Glomerular visceral epithelial cell (primary cell): Measurements from ENCODE around the gene CSTF1.
"Not testable (repeated sequence)": the region's sequence is repeated elsewhere in the genome, so short reads cannot be mapped to it uniquely, and the experiment has no call there.

Experiments used
- DNase-seq: peaks from one replicate; pipeline ENCODE4 v3.0.0-alpha.2; 2016; ENCODE audit errors: extremely low spot score

The CSTF1 gene

DNA sequence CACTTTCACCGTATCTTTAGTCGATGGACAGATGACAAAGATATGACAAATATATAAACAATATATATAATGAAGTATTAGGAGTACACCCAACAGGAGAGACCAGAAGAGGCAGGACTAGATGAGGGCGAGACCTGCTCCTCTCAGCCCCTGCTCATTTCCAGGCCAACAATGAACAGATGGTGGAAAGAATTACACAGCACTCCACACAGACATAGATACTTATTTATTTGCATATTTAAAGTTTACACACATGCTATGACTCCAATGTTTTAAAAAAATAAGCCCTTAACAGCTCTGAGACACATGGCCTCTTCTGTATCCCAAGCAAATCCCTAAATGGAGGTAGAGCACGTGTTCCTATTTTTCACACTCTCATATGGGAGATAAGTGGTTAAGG is 23.3 kb upstream of the CSTF1 start:
- no peak for DNase-seq

DNA sequence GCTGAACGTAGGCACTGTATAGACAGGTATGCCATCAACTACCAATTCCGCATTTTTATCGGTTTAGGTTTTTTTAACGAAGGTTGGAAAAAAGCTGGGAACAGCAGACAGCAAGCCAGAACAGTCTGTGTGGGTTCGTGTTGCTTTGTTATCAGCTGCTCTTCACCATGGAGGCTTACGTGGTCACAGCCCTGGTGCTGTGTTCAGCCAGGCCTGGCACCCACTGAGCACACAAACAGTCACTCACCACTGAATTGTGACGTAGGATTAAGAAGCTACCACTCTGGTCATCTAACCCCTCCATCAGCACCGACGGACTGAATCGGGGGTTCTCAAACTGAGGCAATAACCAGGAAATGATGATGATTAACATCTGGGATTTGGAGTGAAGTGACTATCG is 20.5 kb upstream of the CSTF1 start:
- DNase-seq = peak; percentile 16

DNA sequence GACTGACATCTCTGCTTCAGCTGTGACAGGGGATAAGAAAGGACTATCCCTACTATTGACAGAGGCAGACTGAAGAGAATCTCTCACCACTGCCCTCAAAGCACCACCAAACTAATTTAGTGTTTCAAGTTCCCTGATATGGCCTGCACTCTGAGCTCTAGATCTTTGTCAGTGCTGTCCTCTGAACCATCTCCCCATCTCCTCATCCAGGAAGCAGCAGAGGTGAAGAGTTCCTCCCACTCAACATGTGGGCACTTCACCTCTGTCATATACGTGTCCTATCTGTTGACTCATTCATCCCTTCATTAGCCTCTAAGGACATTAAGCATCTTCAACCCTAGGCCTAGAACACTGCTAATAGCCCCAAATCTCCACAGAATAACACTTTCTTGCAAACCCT is 19.6 kb upstream of the CSTF1 start:
- no peak for DNase-seq

DNA sequence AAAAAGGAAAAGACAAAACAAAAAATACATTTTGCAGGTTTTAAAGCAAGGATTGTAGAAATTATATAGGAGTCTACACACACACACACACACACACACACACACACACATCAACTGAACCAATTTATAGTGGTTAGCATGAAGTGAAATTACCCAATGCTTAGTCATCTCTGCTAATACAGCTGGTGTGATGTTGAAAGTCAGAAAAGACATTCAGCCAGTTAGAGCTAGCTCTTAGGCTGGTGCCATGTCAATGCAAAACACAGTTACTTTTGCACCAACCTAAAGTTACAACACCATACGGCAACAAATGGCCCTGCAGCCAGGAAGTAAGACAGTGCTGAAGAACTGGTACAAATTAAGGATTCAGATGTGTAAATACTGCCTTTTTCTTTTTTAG is 18.5 kb upstream of the CSTF1 start:
- DNase-seq = peak; percentile 90

DNA sequence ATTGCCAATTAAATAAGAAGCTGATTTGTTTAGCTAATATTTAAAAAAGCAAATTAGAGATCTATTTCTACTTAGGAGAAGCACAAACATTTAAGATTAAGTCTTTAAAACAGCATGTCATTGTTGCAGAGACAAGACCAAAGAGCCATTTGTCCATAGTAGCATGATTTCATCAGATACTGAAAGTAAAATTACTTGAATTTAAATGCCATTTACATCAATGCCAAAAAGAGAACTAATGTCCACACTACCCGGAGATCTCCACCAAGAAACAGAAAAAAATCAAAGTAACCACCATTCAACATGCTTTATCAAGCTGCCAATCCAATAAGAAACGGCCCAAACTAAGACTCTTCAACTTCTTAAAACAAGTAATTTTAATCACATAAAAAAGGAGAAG is 16.1 kb upstream of the CSTF1 start:
- no peak for DNase-seq

DNA sequence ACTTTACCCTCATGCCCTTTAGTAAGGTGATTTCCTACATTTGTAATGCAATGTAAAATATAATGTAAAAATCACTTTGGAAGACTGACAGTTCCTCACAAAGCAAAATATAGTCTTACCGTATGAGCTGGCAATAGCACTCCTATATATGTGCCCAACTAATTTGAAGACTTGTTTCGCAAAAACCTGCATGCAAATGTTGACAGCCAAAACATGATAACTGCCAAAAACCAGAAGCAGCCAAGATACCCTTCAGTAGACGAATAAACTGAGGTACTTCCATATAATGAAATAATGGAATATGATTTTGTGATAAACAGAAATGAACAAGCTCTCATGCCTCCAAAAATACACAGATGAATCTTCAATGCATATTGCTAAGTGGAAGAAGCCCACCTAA is 14.1 kb upstream of the CSTF1 start:
- DNase-seq = no peak

DNA sequence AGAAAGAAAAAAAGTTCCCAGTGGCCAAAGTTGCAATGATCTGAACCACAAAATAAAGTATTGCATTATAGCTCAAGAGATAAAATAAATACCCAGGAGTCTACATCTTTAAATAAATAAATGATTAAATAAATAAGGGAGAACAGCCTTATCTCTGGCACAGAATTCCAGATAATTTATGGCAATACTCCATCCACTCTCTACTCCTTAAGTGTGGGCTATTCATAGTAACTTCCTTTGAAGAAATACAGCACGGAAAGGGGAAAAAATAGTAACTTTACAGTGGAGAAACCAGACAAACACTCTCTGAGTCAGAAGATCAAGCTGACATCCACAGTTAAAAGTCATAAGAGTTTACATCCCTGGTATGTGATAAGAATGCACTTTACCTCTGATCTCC is 12.1 kb upstream of the CSTF1 start:
- no peak for DNase-seq

DNA sequence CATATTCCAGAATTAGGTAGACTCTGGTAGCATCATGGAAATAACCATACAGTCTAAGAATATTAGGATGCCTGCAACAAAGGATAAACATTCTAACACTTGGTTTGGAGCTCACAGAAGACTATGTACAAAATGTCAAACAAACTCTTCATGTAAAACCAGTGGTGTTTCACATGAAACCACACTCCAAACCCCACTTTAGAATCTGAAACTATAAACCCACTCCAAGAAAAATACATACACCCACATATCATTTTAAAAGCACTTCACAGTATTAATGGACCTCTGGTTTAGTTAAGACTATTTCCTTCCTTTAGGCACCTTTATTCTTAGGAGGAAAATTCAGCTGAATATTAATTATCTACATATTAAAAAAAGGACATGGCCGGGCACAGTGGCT is 10.9 kb upstream of the CSTF1 start:
- no peak for DNase-seq

DNA sequence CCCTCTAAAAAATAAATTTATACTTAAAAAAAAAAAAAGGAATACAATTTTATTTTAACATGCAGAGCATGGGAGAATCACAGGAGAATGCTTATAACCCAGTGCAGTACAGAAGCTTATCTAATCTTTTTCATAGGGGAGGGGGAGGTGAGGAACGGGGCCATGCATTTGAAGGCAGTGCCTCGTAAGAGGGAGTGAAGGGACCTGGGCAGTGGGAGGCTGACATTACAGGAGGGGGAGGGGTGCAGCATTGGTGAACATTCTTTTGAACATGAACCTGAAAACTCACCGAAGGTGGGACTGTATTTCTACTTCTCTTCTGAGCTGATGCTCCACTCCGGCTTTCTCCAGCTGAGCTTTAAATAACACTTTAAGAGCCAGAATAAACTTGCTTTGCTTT is 9.7 kb upstream of the CSTF1 start:
- no peak for DNase-seq

DNA sequence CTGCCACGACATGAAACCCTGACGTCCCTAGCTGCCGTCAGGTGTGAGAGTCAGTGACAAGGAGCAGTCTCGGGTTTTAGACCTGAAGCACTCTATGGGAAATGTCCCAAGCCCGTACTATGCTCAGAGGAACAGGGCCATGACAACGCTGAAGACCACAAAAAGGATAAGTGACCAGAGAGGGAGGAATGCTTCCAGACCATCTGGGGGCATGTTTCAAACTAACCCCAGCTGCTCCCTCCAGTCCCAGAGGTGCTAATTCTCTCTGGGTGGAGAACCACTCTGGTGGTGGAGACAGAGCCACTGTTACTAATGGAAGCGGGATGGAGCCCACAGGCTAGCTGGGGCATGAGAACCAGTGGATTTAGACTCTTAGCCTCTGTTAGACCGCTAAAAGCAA is 9.1 kb upstream of the CSTF1 start:
- no peak for DNase-seq

DNA sequence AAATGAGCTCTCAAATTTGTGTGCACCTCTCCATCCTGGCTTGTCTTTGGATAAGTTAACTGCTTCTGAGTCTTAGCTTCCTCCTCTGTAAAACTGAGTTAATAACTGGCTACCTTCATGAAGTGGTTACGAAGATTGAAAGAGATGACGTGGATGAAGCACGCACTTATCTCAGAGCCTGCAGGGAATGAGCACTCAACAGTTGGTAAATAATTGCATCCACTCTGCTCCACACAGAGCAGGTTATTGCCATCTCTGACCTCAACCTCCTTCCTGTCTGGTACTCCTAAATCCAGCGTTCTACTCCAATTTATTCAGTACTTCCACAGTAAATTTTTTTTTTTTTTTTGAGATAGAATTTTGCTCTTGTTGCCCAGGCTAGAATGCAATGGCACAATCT is 7.3 kb upstream of the CSTF1 start:
- DNase-seq = no peak

DNA sequence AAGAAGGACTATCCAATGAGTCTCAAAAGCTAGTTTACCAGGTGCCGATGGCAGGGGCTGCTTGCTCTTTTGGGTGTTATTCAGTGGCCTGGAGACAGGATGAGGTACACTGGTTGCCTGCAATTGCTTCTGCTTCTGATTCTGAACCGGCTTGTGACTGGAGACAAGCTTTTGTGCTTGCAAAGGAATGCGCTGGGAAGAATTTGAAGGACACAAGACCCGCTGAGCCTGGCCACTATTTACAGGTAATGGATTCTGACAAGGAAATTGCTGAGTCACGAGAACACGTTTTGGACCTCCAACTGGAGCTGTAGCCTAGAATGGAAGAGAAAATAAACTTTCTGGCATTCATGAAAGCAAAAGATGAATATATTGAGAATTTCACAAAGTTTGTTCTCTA is 6.2 kb upstream of the CSTF1 start:
- DNase-seq = no peak

DNA sequence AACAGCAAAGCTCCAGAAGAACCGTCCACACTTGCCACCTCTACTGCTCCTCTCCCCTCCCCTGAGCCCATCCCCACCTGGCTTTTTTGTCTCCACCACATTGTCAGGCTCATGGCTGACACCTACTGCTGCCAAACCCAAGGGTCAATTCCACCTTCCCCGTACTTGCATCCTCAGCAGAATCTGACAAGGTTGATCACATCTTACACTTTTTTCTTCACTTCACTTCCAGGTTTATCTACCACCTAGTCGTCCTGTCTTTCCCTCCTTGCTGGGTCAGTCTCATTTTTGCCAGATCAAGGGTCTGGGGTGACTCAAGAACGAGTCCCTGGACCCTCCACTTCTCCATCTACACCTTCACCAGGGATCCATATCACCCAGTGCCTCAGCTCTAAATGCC is 3.6 kb upstream of the CSTF1 start:
- no peak for DNase-seq

DNA sequence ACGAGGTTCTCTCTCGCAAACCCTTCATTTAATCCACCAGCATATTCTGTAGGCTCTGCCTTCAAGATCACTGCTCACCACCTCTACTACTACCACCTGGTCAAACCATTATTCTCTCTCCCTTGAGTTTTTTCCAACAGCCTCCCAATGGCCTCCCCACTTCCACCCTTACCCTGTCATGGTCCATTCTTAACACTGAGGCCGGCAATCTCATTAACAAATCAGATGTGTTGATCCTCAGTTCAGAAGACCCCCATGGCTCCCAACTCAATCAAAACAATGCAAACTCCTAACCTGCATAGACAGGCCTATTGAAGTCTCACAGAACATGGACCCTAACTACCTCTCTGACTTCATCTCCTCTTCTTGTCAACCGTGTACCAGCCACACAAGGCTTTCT is 2.6 kb upstream of the CSTF1 start:
- DNase-seq = no peak

DNA sequence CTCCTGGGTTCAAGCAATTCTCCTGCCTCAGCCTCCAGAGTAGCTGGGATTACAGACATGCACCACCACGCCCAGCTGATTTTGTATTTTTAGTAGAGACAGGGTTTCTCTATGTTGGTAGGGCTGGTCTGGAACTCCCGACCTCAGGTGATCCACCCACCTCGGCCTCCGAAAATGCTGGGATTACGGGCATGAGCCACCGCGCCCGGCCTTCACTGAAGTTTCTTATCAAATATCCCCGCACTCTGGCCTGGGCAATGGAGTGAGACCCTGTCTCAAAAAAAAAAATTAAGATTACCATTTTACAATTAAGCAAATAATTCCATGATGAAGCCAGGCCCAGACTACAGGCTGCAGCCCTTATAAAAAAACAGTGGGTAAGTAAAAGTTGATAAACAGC is 2.0 kb upstream of the CSTF1 start:
- not testable (repeated sequence) for DNase-seq

DNA sequence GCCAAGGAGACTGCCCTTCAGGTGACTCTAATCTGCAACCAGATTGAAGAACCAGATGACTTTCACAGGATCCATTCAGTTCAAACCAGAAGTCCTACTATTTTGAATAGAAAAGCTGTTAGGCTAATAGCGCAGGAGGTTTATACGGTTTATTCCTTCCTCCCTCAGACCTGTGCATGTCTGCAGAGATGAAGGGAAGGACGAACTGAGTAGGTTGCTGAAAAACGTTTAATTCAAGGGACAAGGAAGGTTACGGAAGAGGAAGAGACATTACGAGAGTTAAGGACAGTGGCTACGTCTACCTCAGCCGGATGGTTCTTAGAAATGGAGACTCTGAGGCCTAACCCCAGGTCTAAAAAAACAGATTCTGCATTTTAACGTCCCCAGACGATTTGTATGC is 1.4 kb upstream of the CSTF1 start:
- DNase-seq = no peak

DNA sequence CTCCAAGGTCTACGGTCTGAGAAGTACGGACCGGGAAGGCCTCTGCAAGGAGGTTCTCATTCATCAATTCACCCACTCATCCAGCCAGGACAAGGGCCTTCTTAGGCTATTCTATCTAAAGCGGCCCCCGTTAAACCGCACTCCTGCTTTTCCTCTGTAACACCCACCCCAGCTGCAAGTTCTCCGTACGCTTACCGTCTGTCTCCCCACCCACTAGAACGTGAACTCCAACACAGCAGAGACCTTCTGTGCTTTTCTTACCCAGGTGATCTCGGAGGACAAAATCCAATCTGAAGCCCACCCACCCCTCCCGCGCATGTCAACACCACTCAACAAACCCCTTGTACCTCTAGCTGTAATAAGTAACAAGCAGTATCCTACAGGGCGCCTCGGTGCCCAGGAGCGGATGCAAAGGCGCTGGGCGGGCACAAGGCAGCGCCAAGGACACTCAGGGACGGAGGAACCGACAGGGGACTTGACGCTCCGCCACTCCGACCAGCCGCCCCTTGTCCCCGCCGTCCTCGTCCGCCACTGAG is 781 bp upstream of the CSTF1 start:
- peak; percentile 13 for DNase-seq

DNA sequence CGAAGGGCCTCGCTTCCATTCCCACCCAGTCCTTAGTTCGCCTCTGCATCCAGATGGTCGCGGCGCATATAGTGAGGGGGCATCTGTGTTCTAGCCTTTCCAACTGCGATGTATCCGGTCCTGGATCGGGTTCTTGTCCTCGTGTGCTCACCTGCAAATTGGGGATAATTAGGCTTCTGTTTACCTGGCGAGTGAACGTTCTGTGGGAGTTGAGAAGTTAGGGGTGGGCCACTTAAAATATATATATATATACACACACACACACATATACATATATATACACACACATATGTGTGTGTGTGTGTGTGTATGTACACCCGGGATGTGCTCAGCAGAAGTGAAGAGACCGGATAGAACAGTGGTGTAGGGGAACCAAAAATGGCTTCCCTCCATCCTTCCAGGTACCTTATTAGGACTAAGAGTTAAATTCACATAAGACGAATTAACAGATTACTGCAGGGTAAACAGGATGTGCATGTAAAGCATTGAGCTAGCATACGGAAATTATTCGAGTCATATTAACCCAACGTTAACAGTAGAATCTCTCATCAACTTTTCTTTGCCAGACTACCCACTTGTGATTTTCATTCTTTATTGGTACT is 537 bp downstream of the CSTF1 start:
- peak; percentile 15 for DNase-seq

DNA sequence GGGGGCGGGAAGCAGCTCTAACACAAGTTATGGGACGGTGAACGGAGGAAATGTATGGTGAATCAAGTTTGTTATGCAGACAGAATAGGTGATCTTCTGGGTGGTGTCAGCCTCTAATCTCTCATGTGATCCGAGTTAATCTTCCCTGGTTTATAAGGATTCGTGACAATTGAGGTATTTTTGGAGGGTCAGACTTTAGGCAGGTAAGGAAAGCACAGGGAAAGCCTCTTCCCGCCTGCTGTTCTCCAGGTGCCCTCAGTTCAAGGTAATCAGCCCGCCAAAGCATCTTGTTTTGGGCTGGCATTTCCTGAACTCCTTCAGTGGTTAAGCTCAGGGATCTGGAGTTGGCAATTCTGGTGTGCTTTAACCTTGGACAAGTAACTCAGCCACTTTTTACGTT is 1.2 kb downstream of the CSTF1 start:
- no peak for DNase-seq

DNA sequence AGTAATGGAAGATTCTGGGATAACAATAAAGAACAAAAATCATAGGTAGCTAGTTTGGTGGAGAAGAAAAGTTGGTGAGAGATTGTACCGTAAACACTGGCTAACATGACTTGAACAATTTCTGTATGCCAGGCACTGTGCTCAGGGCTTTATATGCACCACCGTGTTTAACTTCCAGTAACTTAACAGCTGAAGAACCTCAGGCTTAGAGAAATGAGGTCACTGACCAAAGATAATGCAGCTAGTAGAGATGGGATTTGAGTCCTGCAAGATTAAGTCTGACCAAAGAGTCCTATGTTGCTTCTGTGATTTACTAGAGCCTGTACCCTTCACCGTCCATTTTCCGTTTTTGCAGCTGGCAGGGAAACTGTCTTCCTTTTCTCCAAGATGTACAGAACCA is 2.7 kb downstream of the CSTF1 start:
- DNase-seq = no peak

DNA sequence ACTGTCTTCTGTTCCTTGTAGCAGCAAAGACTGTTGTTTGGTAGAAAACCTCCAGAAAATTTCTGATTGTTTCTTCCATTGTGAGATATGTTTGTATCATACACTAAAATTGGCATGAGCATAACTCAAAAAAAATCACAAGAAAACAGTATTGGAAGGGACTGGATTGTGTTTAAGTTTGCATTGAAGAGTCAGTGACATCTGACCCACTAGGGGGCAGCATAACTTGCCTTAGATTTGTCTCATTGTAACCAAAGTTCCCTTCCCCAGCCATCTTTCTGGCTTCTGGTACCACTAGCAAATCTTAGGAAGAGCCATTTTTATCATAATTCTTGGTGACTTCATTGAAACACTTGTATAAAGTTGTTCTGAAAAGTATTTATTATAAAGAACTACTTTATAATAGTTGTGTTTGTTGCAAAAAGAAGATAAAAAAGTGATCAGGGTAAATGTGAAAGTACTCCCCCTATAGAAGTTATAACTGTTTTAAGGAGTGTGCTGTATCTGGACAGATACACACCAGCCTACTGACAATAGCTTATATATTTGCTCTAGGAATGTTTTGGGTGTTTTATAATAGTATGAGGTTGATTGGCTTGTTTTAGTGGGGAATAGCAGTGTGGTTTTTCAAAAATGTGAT is 7.7 kb downstream of the CSTF1 start:
- peak; percentile 71 for DNase-seq

DNA sequence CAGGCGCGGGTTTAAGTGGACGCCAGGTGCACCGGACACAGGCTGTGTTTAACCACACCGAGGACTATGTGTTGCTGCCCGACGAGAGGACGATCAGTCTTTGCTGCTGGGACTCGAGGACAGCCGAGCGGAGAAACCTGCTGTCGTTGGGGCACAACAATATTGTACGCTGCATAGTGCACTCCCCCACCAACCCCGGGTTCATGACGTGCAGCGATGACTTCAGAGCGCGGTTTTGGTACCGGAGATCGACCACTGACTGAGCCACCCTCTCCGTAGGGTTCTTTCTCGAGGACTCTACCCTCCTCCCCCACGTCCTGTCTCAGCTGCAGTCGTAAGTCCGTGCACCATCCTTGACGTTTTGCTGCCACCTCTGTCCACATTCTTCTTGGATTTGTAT is 11.0 kb downstream of the CSTF1 start:
- no peak for DNase-seq

DNA sequence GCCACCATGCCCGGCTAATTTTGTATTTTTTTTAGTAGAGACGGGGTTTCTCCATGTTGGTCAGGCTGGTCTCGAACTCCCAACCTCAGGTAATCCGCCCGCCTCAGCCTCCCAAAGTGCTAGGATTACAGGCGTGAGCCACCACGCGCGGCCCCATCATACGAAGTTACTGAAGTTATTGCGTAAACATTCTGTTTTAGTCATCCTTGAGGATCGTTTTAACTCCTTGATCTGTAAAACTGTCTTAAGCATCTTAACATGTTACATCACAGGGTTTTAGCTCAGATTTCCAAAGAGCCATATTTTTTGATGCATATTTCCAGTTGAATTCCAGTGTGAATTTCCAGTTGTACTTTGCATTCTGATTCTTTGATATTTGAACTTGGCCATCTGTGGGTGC is 12.9 kb downstream of the CSTF1 start:
- DNase-seq = not testable (repeated sequence)

DNA sequence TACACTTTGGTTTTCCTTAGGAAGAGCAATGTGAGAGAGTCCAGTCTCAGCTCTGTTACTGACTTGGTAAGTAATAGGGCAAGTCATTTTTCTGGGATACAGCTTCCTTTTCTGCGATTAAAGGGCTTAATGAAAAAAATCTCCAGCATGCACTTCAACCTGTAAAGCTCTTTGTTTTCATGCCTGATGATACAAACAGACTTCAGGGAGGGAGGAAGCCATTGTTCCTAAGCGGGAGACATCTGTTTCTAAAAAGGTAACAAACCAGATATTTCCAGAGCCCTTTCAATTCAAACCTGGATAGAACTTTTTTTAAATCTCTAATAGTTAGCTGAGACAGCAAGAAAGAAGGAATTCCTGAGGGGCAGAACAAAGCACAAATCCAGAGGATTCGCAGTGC is 14.5 kb downstream of the CSTF1 start:
- DNase-seq = no peak
